PFSK-1 (cell line): ENCODE measurements around the gene TTC32.

Experiments used
- FOXP2 ChIP-seq: optimal IDR thresholded peaks from 2 replicates; pipeline ENCODE3; 2011; ENCODE audit warnings: borderline replicate concordance, control low read depth, inconsistent platforms; ENCODE audit not compliant: insufficient read depth; ENCODE audit errors: extremely low read length, extremely low read depth
- POLR2AphosphoS5 ChIP-seq: IDR thresholded peaks from 2 replicates; pipeline ENCODE4 v1.6.1; 2012; ENCODE audit warnings: low read depth, mild to moderate bottlenecking, control low read depth, low read length, moderate library complexity
- SIN3A ChIP-seq: IDR thresholded peaks from 2 replicates; pipeline ENCODE4 v1.6.1; 2012; ENCODE audit warnings: mild to moderate bottlenecking, low read length, moderate library complexity, borderline replicate concordance; ENCODE audit not compliant: insufficient read depth
- TAF1 ChIP-seq: IDR thresholded peaks from 2 replicates; pipeline ENCODE4 v1.6.1; 2012; ENCODE audit warnings: low read length, control low read depth, borderline replicate concordance; ENCODE audit not compliant: insufficient read depth
- TF ChIP-seq, protein P1 (sequence below), 2 experiments: IDR thresholded peaks; 2 replicates each; pipeline versions ENCODE4 v1.6.1 to v1.8.0; 2011 to 2012; ENCODE audit warnings: low read depth in 2 of 2, low read length in 2 of 2, control low read depth in 1 of 2, inconsistent platforms in 1 of 2, mild to moderate bottlenecking in 1 of 2, moderate library complexity in 1 of 2; ENCODE audit not compliant: insufficient read depth in 1 of 2

TTC32 gene

DNA sequence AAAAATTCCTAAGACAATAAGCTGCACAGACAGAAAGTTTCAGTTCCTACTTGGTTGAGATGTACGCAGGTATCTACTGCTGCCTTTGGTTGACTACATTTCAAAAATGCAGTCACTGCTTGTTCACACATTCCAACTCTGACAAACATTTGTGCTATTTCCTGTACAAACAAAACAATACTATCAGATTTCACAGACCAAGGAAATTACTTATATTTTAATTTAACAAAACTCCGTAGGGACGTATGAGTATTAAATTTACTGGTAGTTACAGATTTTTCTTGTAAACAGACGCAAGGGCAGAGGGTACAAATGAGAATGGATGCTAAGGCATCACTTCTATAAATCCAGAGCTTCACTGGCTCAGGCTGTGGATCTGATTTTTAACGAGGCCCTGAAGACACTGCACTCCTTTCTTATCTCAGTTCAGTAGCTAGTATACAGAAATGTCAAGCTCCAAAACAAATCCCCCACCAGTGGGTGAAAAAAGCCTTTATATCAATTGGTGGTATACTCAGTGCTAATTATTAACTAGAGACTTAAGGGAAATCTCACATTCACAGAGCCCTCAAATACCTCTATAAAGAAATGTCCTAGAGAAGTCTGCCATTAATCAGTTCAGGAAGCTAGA is 31.7 kb upstream of the TTC32 start:
- TF ChIP-seq POLR2AphosphoS5 (no peak), SIN3A (no peak)

DNA sequence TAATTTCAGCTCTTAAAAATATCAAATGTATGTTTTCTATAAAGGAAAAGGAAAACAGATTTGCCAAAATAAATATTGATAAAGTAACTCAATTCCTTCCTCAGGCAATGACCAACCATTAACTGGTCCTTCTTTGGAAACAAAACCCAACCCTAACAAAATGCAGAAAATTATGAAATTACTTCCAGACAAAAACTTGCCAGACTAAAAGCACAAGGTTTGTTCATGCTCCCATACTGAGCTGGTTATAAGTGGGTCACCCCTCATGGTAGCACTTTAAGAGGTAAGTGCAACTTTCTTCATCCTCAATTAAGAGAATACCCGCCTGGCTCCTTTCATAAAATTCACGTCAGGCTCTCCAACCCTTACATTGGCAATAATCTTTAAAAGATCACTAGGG is 31.1 kb upstream of the TTC32 start:
- TF ChIP-seq POLR2AphosphoS5 (no peak), TAF1 (no peak), FOXP2 (no peak), SIN3A (no peak)
- TF ChIP-seq, protein P1, sequence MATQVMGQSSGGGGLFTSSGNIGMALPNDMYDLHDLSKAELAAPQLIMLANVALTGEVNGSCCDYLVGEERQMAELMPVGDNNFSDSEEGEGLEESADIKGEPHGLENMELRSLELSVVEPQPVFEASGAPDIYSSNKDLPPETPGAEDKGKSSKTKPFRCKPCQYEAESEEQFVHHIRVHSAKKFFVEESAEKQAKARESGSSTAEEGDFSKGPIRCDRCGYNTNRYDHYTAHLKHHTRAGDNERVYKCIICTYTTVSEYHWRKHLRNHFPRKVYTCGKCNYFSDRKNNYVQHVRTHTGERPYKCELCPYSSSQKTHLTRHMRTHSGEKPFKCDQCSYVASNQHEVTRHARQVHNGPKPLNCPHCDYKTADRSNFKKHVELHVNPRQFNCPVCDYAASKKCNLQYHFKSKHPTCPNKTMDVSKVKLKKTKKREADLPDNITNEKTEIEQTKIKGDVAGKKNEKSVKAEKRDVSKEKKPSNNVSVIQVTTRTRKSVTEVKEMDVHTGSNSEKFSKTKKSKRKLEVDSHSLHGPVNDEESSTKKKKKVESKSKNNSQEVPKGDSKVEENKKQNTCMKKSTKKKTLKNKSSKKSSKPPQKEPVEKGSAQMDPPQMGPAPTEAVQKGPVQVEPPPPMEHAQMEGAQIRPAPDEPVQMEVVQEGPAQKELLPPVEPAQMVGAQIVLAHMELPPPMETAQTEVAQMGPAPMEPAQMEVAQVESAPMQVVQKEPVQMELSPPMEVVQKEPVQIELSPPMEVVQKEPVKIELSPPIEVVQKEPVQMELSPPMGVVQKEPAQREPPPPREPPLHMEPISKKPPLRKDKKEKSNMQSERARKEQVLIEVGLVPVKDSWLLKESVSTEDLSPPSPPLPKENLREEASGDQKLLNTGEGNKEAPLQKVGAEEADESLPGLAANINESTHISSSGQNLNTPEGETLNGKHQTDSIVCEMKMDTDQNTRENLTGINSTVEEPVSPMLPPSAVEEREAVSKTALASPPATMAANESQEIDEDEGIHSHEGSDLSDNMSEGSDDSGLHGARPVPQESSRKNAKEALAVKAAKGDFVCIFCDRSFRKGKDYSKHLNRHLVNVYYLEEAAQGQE (IDR thresholded peaks at IDR 0.05; ENCODE audit: insufficient read depth in 1 of 2, low read depth in 2 of 2, low read length in 2 of 2): no peak

DNA sequence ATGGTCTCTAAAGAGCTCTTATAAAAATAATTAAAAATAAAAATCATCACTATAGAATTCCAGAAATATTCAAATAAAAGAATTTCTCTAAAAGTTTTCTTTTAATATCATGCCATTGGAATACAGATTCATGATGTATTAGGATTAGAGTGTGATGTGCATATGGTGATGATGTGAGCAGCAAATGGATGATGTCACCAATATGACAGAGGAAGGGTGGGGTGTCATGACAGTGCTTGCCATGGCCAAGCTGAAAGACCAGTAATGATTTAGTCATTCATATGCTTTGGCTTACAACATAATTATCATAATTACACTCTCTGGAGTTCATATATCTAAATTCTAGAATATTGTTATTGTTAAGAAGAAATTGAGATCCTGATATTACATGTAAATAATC is 27.4 kb upstream of the TTC32 start:
- TF ChIP-seq, protein P1 (IDR thresholded peaks at IDR 0.05; ENCODE audit: insufficient read depth in 1 of 2, low read depth in 2 of 2, low read length in 2 of 2): no peak
- TF ChIP-seq POLR2AphosphoS5: no peak
- no peak for TF ChIP-seq FOXP2
- TF ChIP-seq TAF1: no peak
- TF ChIP-seq SIN3A: no peak

DNA sequence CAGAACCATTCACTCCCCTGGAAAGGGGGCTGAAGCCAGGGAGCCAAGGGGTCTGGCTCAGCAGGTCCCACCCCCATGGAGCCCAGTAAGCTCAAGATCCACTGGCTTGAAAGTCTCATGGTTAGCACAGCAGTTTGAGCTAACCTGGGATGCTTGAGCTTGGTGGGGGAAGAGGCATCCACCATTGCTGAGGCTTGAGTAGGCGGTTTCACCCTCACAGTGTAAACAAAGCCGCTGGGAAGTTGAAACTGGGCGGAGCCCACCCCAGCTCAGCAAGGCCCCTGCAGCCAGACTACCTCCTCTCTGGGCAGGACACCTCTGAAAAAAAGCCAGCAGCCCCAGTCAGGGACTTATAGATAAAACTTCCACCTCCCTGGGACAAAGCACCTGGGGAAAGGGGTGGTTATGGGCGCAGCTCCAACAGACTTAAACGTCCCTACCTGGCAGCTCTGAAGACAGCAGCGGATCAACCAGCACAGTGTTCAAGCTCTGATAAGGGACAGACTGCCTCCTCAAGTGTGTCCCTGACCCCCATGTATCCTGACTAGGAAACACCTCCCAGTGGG is 14.7 kb upstream of the TTC32 start:
- TF ChIP-seq POLR2AphosphoS5 (no peak), FOXP2 (no peak), TAF1 (no peak), SIN3A (no peak)
- TF ChIP-seq, protein P1 (IDR thresholded peaks at IDR 0.05; ENCODE audit: insufficient read depth in 1 of 2, low read depth in 2 of 2, low read length in 2 of 2): no peak

DNA sequence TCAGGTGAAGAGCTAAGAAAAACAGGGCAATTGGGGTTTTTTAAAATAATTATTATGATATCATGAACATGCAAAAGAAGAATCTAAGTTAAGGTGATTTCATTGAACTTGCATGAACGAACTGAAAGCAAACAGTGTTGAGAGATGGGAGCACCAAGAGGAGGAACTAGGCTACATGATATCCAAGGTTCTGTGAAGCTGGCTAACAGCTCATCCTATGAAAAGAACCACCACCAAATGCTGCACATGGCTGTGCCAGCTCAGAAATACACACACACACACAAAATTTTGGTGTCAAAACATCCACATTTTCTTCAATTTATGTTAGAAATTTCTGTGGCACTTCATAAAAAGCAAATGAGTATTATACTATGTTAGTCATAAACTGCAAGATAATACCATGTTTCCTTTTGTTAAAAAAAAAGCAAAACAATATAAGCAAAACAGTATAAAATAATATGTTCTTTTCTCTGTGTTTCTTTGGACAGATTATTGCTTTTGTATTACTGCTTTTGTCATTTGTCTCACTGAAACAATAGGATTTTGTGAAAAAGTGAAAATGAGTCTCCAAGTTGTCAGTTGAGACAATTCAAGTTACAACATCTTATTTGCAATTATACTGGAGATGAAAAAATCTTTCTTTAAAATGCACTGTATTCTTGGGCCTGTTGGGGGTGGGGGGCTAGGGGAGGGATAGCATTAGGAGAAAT is 12.6 kb upstream of the TTC32 start:
- TF ChIP-seq TAF1 (no peak), SIN3A (no peak), POLR2AphosphoS5 (no peak), FOXP2 (no peak)
- TF ChIP-seq, protein P1 (IDR thresholded peaks at IDR 0.05; ENCODE audit: insufficient read depth in 1 of 2, low read depth in 2 of 2, low read length in 2 of 2): no peak
